ENCODE measurements around the gene TADA3.

Gene TADA3

DNA sequence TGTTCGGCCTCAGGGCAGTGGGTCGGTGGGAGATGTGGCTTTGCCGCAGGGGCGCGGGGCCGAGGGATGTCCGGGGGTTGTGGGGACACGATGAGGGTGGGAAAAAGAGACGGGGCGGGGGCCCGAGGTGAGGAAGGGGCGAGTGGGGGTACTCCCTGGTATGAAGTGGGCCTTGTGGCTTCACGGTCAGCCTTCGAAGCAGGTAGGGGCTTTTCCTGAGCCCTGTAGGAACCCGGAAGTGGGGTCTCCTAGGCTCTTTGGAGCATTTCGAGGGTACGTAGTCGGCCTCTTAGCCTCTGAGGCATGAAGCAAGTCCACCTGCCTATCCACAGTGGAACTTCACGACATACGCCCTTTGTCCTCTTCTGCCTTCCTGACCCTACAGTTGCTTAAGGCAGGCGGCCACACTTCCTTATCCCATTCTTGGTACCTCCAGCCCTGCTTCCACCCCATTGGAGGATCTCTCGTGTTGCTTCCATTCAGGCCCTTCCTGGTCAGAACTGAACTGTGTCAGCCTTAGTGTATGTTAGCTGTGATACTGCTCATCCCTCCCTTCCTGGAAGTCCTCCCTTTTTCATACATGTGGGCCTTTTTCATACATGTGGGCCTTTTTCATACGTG lies 998 bp upstream of the TADA3 start:
- H3K9ac ChIP-seq = peak overlapping the region; percentile 92
- peak overlapping the region; percentile 90 for H3K4me2 ChIP-seq (ENCODE audit: low read length)
- H3K4me1 ChIP-seq = peaks cover 15% of the 10 kb centered on the region
- H3K9me3 ChIP-seq (ENCODE audit: control insufficient read depth, low read length) = no peaks in the 10 kb centered on the region
- no peaks in the 10 kb centered on the region for H3K36me3 ChIP-seq (ENCODE audit: control insufficient read depth, insufficient read depth, low read length)
- peak overlapping the region; percentile 92 for H3K4me3 ChIP-seq (ENCODE audit: low read depth, low read length)
- no peaks in the 10 kb centered on the region for H3K27me3 ChIP-seq (ENCODE audit: control insufficient read depth, insufficient read depth, low read length)
- H2AFZ ChIP-seq = peak overlapping the region; percentile 84
- H3K79me2 ChIP-seq = peaks cover 41% of the 10 kb centered on the region
- TF ChIP-seq, protein P1, sequence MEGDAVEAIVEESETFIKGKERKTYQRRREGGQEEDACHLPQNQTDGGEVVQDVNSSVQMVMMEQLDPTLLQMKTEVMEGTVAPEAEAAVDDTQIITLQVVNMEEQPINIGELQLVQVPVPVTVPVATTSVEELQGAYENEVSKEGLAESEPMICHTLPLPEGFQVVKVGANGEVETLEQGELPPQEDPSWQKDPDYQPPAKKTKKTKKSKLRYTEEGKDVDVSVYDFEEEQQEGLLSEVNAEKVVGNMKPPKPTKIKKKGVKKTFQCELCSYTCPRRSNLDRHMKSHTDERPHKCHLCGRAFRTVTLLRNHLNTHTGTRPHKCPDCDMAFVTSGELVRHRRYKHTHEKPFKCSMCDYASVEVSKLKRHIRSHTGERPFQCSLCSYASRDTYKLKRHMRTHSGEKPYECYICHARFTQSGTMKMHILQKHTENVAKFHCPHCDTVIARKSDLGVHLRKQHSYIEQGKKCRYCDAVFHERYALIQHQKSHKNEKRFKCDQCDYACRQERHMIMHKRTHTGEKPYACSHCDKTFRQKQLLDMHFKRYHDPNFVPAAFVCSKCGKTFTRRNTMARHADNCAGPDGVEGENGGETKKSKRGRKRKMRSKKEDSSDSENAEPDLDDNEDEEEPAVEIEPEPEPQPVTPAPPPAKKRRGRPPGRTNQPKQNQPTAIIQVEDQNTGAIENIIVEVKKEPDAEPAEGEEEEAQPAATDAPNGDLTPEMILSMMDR (IDR thresholded peaks at IDR 0.05) = no peak
- H3K27ac ChIP-seq = peak overlapping the region; percentile 90

DNA sequence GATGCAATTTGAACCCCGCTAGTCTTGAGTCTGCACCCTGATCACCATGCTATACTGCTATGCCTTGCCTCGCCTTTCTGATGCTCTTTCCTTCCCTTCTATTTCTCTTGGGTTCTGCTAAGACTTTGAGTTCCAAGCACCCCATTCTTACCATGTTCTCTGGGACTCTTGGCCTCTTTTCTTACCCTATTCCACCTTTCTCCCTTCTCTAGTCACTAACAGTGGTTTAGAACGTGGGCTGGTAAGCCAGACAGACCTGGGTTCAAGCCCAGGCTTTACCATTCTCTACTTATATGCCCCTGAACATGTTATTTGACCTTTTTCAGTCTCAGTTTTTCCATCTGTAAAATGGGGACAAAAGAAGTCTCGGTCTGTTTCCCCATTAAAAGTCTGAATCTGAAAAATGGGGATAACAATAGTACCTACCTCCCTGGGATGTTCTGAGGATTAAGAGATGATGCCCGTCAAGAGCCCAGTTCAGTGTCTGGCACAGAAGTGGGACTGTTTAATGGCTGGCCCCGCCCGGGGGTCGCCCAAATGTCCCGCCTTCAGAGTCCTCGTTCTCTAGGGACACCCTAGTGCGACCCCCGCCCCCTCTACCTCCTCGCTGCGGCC lies 376 bp downstream of the TADA3 start:
- peak overlapping the region; percentile 90 for H3K27ac ChIP-seq
- H3K36me3 ChIP-seq (ENCODE audit: control insufficient read depth, insufficient read depth, low read length) = no peaks in the 10 kb centered on the region
- H3K4me1 ChIP-seq = peaks cover 15% of the 10 kb centered on the region

DNA sequence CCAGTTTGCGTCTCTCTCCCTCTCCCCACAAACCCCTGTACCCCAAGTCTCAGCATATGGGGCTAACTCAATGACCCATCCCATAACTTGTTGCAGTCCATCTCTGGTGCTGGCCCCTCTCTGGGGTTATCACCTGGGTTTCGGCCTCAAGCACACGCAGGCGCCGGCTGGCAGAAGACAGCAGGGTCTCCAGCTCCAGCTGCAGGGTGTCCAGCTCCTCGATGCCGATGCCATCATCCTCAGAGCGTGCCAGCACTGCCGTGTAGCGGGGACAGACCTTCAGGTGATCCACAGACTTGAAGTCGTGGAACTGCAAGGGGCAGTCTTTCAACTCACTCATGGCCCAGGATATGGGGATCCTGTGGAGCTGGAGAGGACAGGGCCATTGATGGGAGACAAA lies 1.1 kb downstream of the TADA3 start:
- Histone ChIP-seq H3K9ac (no peak overlapping the region), H3K4me1 (peaks cover 17% of the 10 kb centered on the region), H3K27ac (no peak overlapping the region), H3K36me3 (ENCODE audit: control insufficient read depth, insufficient read depth, low read length) (no peaks in the 10 kb centered on the region), H3K9me3 (ENCODE audit: control insufficient read depth, low read length) (no peaks in the 10 kb centered on the region), H3K79me2 (peaks cover 29% of the 10 kb centered on the region), H3K27me3 (ENCODE audit: control insufficient read depth, insufficient read depth, low read length) (no peaks in the 10 kb centered on the region), H3K4me3 (ENCODE audit: low read depth, low read length) (no peak overlapping the region), H2AFZ (no peak overlapping the region), H3K4me2 (ENCODE audit: low read length) (no peak overlapping the region)
- TF ChIP-seq, protein P1 (IDR thresholded peaks at IDR 0.05) = no peak

More for the DNA sequence above, 376 bp downstream of the TADA3 start:
- Histone ChIP-seq H3K27me3 (ENCODE audit: control insufficient read depth, insufficient read depth, low read length) (no peaks in the 10 kb centered on the region), H3K9ac (peak overlapping the region; percentile 92), H3K9me3 (ENCODE audit: control insufficient read depth, low read length) (no peaks in the 10 kb centered on the region), H2AFZ (peak overlapping the region; percentile 84), H3K79me2 (peaks cover 34% of the 10 kb centered on the region), H3K4me3 (ENCODE audit: low read depth, low read length) (peak overlapping the region; percentile 92), H3K4me2 (ENCODE audit: low read length) (peak overlapping the region; percentile 90)
- TF ChIP-seq, protein P1 (IDR thresholded peaks at IDR 0.05) = no peak

DNA sequence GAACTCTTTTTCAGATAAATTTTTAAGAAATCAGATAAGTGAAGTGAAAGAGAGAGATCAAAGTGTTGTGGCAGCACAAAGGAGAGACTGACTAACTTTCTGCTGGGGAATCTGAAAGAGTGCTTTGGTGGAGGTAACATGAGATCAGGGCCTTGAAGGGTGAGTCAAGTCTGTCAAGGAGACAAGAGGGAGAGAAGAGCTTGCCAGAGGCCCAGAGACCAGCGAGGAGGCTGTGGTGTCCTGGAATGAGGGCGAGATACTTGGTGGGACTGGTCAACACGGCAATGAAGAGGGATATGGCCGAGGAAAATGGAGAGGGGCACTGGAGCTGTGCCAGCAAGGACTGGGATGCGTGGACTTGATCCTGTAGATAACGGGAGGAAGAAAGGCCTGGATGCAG lies 4.6 kb downstream of the TADA3 start:
- no peaks in the 10 kb centered on the region for H3K79me2 ChIP-seq
- TF ChIP-seq, protein P1 (IDR thresholded peaks at IDR 0.05) = no peak
- no peak overlapping the region for H3K4me2 ChIP-seq (ENCODE audit: low read length)
- no peak overlapping the region for H2AFZ ChIP-seq
- H3K36me3 ChIP-seq (ENCODE audit: control insufficient read depth, insufficient read depth, low read length) = no peaks in the 10 kb centered on the region
- peaks cover 11% of the 10 kb centered on the region for H3K4me1 ChIP-seq
- no peak overlapping the region for H3K9ac ChIP-seq
- H3K27me3 ChIP-seq (ENCODE audit: control insufficient read depth, insufficient read depth, low read length) = no peaks in the 10 kb centered on the region
- no peak overlapping the region for H3K27ac ChIP-seq
- no peaks in the 10 kb centered on the region for H3K9me3 ChIP-seq (ENCODE audit: control insufficient read depth, low read length)
- no peak overlapping the region for H3K4me3 ChIP-seq (ENCODE audit: low read depth, low read length)

Data from parathyroid adenoma (tissue), 2 donors.